Trophoblast cell (in vitro differentiated cells and primary cell): ENCODE measurements around the gene TNFAIP3.
"Not testable (repeated sequence)": the region's sequence is repeated elsewhere in the genome, so short reads cannot be mapped to it uniquely, and the experiment has no call there.

ENCODE experiments used
- DNase-seq, 2 donors: peaks; one replicate each; pipeline ENCODE4 v3.0.0-alpha.2; 2016
- H2AFZ ChIP-seq: 2 replicates; pipeline ENCODE4 v1.6.1; 2013; ENCODE audit warnings: low read length, moderate library complexity, mild to moderate bottlenecking; ENCODE audit not compliant: insufficient read depth, poor library complexity
- H2AK5ac ChIP-seq: 2 replicates; pipeline ENCODE4 v1.6.1; 2013; ENCODE audit warnings: mild to moderate bottlenecking, low read length
- H2BK120ac ChIP-seq: 2 replicates; pipeline ENCODE4 v1.6.1; 2013; ENCODE audit warnings: low read length, mild to moderate bottlenecking, moderate library complexity; ENCODE audit not compliant: insufficient read depth, poor library complexity
- H2BK12ac ChIP-seq: 2 replicates; pipeline ENCODE4 v1.6.1; 2013; ENCODE audit warnings: mild to moderate bottlenecking, low read length, moderate library complexity
- H2BK5ac ChIP-seq: 2 replicates; pipeline ENCODE4 v1.6.1; 2013; ENCODE audit warnings: low read length, low read depth, moderate library complexity, mild to moderate bottlenecking; ENCODE audit not compliant: poor library complexity
- H3K14ac ChIP-seq: 2 replicates; pipeline ENCODE4 v1.6.1; 2013; ENCODE audit warnings: mild to moderate bottlenecking, low read length
- H3K18ac ChIP-seq: 2 replicates; pipeline ENCODE4 v1.6.1; 2013; ENCODE audit warnings: mild to moderate bottlenecking, low read length
- H3K23ac ChIP-seq: 2 replicates; pipeline ENCODE4 v1.6.1; 2013; ENCODE audit warnings: low read length
- H3K27ac ChIP-seq: 2 replicates; pipeline ENCODE4 v1.5.1; 2013; ENCODE audit warnings: low read depth, mild to moderate bottlenecking, inconsistent platforms, low read length, moderate library complexity
- H3K27me3 ChIP-seq: 2 replicates; pipeline ENCODE4 v1.6.1; 2013; ENCODE audit warnings: inconsistent platforms, mild to moderate bottlenecking, low read length, moderate library complexity; ENCODE audit not compliant: insufficient read depth
- H3K36me3 ChIP-seq, 2 experiments: 1 replicate in 1 of 2; 2 replicates in 1 of 2; pipeline ENCODE4 v1.6.1; 2013; ENCODE audit warnings: low read length in 2 of 2, mild to moderate bottlenecking in 2 of 2, moderate library complexity in 1 of 2; ENCODE audit not compliant: insufficient read depth in 2 of 2, control insufficient read depth in 1 of 2
- H3K4ac ChIP-seq: 2 replicates; pipeline ENCODE4 v1.6.1; 2013; ENCODE audit warnings: low read depth, mild to moderate bottlenecking, low read length, moderate library complexity
- H3K4me1 ChIP-seq, 2 experiments: 1 replicate in 1 of 2; 2 replicates in 1 of 2; pipeline ENCODE4 v1.6.1; 2013; ENCODE audit warnings: low read length in 2 of 2, mild to moderate bottlenecking in 2 of 2, moderate library complexity in 1 of 2; ENCODE audit not compliant: insufficient read depth in 2 of 2, control insufficient read depth in 1 of 2
- H3K4me2 ChIP-seq: 2 replicates; pipeline ENCODE4 v1.6.1; 2013; ENCODE audit warnings: inconsistent platforms, mild to moderate bottlenecking, low read length, moderate library complexity
- H3K4me3 ChIP-seq: 2 replicates; pipeline ENCODE4 v1.5.1; 2013; ENCODE audit warnings: mild to moderate bottlenecking, low read depth, low read length, inconsistent platforms
- H3K79me1 ChIP-seq: one replicate; pipeline ENCODE4 v1.6.1; 2013; ENCODE audit warnings: low read length
- H3K79me2 ChIP-seq: 2 replicates; pipeline ENCODE4 v1.6.1; 2013; ENCODE audit warnings: low read length, mild to moderate bottlenecking; ENCODE audit not compliant: control insufficient read depth, insufficient read depth, poor library complexity
- H3K9ac ChIP-seq: 2 replicates; pipeline ENCODE4 v1.6.1; 2013; ENCODE audit warnings: mild to moderate bottlenecking, low read length
- H3K9me3 ChIP-seq: 2 replicates; pipeline ENCODE4 v1.6.1; 2013; ENCODE audit warnings: low read depth, mild to moderate bottlenecking, control low read depth, inconsistent platforms, low read length; ENCODE audit not compliant: insufficient read depth
- H4K12ac ChIP-seq: 2 replicates; pipeline ENCODE4 v1.6.1; 2013; ENCODE audit warnings: low read depth, mild to moderate bottlenecking, low read length, moderate library complexity
- H4K8ac ChIP-seq: 2 replicates; pipeline ENCODE4 v1.6.1; 2013; ENCODE audit warnings: low read depth, mild to moderate bottlenecking, low read length, moderate library complexity
- H4K91ac ChIP-seq: one replicate; pipeline ENCODE4 v1.6.1; 2013; ENCODE audit warnings: low read depth, mild to moderate bottlenecking, low read length, moderate library complexity
- WGBS: extraction: QIAGEN DNeasy Blood & Tissue Kit; methylation state at CpG from one replicate; pipeline ENCODE4 v1.1.7; 2013; ENCODE audit warnings: missing lambda C conversion rate; ENCODE audit not compliant: insufficient read length, insufficient coverage; ENCODE audit errors: extremely low coverage; 5-methylcytosine and 5-hydroxymethylcytosine counted together

Gene TNFAIP3

DNA sequence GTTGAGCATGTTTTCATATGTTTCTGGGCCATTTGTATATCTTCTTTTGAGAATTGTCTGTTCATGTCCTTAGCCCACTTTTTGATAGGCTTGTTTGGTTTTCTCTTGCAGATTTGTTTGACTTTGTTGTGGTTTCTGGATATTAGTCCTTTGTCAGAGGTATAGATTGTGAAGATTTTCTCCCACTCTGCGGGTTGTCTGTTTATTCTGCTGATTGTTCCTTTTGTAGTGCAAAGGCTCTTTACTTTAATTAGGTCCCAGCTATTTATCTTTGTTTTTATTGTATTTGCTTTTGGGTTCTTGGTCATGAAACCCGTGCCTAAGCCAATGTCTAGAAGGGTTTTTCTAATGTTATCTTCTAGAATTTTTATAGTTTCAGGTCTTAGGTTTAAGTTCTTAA lies 29.0 kb upstream of the TNFAIP3 start:
- not testable (repeated sequence) for H3K27ac ChIP-seq, H3K4ac ChIP-seq, H2BK120ac ChIP-seq, H3K36me3 ChIP-seq, H3K23ac ChIP-seq, H3K14ac ChIP-seq, H3K27me3 ChIP-seq, H3K79me2 ChIP-seq, H4K91ac ChIP-seq, H4K8ac ChIP-seq, H3K4me2 ChIP-seq, H3K4me3 ChIP-seq, H2BK12ac ChIP-seq, H3K79me1 ChIP-seq, H3K9ac ChIP-seq, H2BK5ac ChIP-seq, H3K9me3 ChIP-seq, H2AK5ac ChIP-seq, H2AFZ ChIP-seq, H3K4me1 ChIP-seq, DNase-seq, H3K18ac ChIP-seq, H4K12ac ChIP-seq
- WGBS = no CpG with 5 or more reads among the region's 2 CpGs

DNA sequence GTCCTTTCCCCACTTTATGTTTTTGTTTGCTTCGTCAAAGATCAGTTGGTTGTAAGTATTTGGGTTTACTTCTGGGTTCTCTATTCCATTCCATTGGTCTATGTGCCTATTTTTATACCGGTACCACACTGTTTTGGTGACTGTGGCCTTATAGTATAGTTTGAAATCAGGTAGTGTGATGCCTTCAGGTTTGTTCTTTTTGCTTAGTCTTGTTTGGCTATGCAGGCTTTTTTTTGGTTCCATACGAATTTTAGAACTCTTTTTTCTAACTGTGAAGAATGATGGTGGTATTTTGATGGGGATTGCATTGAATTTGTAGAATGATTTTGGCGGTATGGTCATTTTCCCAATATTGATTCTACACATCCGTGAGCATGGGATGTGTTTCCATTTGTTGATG lies 28.5 kb upstream of the TNFAIP3 start:
- H3K4me1 ChIP-seq, H3K18ac ChIP-seq, H3K79me1 ChIP-seq, H3K4ac ChIP-seq, H2AK5ac ChIP-seq, H3K36me3 ChIP-seq, H3K79me2 ChIP-seq, H3K14ac ChIP-seq, DNase-seq, H2BK12ac ChIP-seq, H3K23ac ChIP-seq, H2BK5ac ChIP-seq, H3K27me3 ChIP-seq, H3K27ac ChIP-seq, H2AFZ ChIP-seq, H4K8ac ChIP-seq, H4K12ac ChIP-seq, H3K4me2 ChIP-seq, H4K91ac ChIP-seq, H3K4me3 ChIP-seq, H3K9ac ChIP-seq, H2BK120ac ChIP-seq, H3K9me3 ChIP-seq: not testable (repeated sequence)
- no CpG with 5 or more reads among the region's 5 CpGs for whole genome bisulfite sequencing

DNA sequence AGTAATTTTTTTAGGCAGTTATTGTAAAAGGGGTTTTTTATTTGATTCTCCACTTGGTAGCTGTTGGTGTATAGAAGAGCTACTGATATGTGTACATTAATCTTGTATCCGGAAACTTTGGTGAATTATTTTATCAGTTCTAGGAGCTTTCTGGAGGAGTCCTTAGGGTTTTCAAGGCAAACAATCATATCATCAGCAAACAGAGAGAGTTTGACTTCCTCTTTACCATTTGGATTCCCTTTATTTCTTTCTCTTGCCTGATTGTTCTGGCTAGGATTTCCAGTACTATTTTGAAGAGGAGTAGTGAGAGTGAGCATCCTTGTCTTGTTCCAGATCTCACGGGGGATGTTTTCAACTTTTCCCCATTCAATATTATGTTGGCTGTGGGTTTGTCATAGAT lies 28.0 kb upstream of the TNFAIP3 start:
- Histone ChIP-seq H3K14ac (no peak overlapping the region), H3K27ac (no peak overlapping the region), H2BK12ac (no peak overlapping the region), H4K8ac (no peak overlapping the region), H3K27me3 (no peaks in the 10 kb centered on the region), H3K79me2 (no peaks in the 10 kb centered on the region), H4K12ac (no peak overlapping the region), H2AK5ac (no peak overlapping the region), H3K18ac (no peak overlapping the region), H3K36me3 (no peaks in the 10 kb centered on the region), H3K9me3 (no peaks in the 10 kb centered on the region), H3K4me2 (no peak overlapping the region), H3K23ac (no peak overlapping the region), H2BK5ac (no peak overlapping the region), H3K9ac (no peak overlapping the region), H3K4me3 (no peak overlapping the region), H3K79me1 (no peaks in the 10 kb centered on the region), H3K4me1 (no peaks in the 10 kb centered on the region), H3K4ac (no peak overlapping the region), H2BK120ac (no peak overlapping the region), H4K91ac (no peak overlapping the region), H2AFZ (no peak overlapping the region)
- no CpG with 5 or more reads among the region's 2 CpGs for WGBS
- no peak for DNase-seq

DNA sequence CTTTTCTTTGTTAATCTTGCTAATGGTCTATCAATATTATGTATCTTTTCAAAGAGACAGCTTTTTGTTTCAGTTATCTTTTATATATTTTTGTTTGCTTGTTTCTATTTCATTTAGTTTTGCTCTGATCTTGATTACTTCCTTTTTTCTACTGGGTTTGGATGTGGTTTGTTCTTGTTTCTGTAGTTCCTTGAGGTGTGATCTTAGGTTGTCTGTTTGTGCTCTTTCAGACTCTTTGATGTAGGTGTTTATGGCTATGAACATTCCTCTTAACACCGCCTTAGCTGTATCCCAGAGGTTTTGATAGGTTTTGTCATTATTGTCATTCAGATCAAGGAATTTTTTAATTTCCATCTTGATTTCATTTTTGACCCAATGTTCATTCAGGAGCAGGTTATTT lies 26.8 kb upstream of the TNFAIP3 start:
- Histone ChIP-seq H4K91ac (no peak overlapping the region), H2BK5ac (no peak overlapping the region), H3K36me3 (no peaks in the 10 kb centered on the region), H3K9ac (no peak overlapping the region), H3K4me3 (no peak overlapping the region), H3K79me2 (no peaks in the 10 kb centered on the region), H3K27ac (no peak overlapping the region), H3K27me3 (no peaks in the 10 kb centered on the region), H2AFZ (no peak overlapping the region), H4K8ac (no peak overlapping the region), H3K4ac (no peak overlapping the region), H3K9me3 (no peaks in the 10 kb centered on the region), H2AK5ac (no peak overlapping the region), H3K14ac (no peak overlapping the region), H3K23ac (no peak overlapping the region), H3K4me2 (no peak overlapping the region), H3K4me1 (peaks cover 0 to 1% of the 10 kb centered on the region in 2 experiments), H3K18ac (no peak overlapping the region), H4K12ac (no peak overlapping the region), H2BK120ac (no peak overlapping the region), H2BK12ac (no peak overlapping the region), H3K79me1 (no peaks in the 10 kb centered on the region)
- no CpG with 5 or more reads among the region's 1 CpG for WGBS
- no peak for DNase-seq

DNA sequence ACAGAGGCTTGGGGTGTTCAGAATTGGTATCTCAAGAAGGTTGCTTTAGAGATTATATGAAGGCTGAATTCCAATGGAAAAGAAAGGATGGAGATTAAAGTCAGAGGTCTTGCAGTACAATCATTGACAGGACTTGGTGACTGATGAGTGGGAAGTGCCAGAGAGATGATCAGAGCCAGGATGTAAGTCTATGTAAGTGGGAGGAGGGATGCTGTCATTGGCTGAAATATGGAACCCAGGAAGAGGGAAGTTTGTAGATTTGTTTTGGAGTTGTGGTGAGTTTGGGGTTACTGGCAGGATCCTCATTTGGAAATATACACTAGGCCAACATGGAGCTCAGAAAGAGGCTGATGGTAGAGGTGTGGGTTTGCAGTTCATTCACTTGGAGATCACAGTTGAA lies 23.8 kb upstream of the TNFAIP3 start:
- Histone ChIP-seq H3K23ac (no peak overlapping the region), H3K14ac (no peak overlapping the region), H4K12ac (no peak overlapping the region), H2AFZ (no peak overlapping the region), H2BK120ac (no peak overlapping the region), H3K27ac (no peak overlapping the region), H2AK5ac (no peak overlapping the region), H2BK5ac (no peak overlapping the region), H3K9ac (no peak overlapping the region), H3K79me1 (no peaks in the 10 kb centered on the region), H3K18ac (no peak overlapping the region), H3K4me1 (peaks cover 2 to 3% of the 10 kb centered on the region in 2 experiments), H3K27me3 (no peaks in the 10 kb centered on the region), H2BK12ac (no peak overlapping the region), H3K79me2 (no peaks in the 10 kb centered on the region), H4K91ac (no peak overlapping the region), H4K8ac (no peak overlapping the region), H3K9me3 (no peaks in the 10 kb centered on the region), H3K36me3 (no peaks in the 10 kb centered on the region), H3K4me2 (no peak overlapping the region), H3K4me3 (no peak overlapping the region), H3K4ac (no peak overlapping the region)
- no peak for DNase-seq
